WI38 (cell line): ENCODE data around the gene CGB5.
"Not testable (repeated sequence)": the region's sequence is repeated elsewhere in the genome, so short reads cannot be mapped to it uniquely, and the experiment has no call there.

ENCODE experiments used
- H3K4me3 ChIP-seq: 2 replicates; pipeline ENCODE4 v1.5.1; 2011; ENCODE audit warnings: low read depth, mild to moderate bottlenecking, control low read depth, low read length
- CTCF ChIP-seq: IDR thresholded peaks from 2 replicates; pipeline ENCODE4 v1.5.1; 2012; ENCODE audit warnings: low read depth, mild to moderate bottlenecking, control low read depth, low read length

The CGB5 gene

GRCh38 chr19:49017666-49018351 is 25.8 kb upstream of the CGB5 start:
- peak; percentile 24 for TF ChIP-seq CTCF
- peak overlapping the region; percentile 54 for H3K4me3 ChIP-seq

- peak overlapping the region; percentile 54 for H3K4me3 ChIP-seq
Observed at GRCh38 chr19:49018388-49019241, 25.0 kb upstream of the CGB5 start.

- peak overlapping the region; percentile 46 for H3K4me3 ChIP-seq
Observed at GRCh38 chr19:49019242-49019932, 24.3 kb upstream of the CGB5 start.

GRCh38 chr19:49020342-49020741 is 23.3 kb upstream of the CGB5 start:
- no peak overlapping the region for H3K4me3 ChIP-seq
- no peak for TF ChIP-seq CTCF

More at GRCh38 chr19:49019242-49019932, 24.3 kb upstream of the CGB5 start:
- no peak for TF ChIP-seq CTCF

GRCh38 chr19:49020931-49021895 is 22.4 kb upstream of the CGB5 start:
- no peak for TF ChIP-seq CTCF
- H3K4me3 ChIP-seq = no peak overlapping the region

GRCh38 chr19:49022116-49022515 is 21.5 kb upstream of the CGB5 start:
- no peak overlapping the region for H3K4me3 ChIP-seq
- no peak for TF ChIP-seq CTCF

GRCh38 chr19:49024233-49024632 is 19.4 kb upstream of the CGB5 start, which contains the start of gene CGB3:
CGB3 (minus strand) TSS chr19:49024333; CDS start chr19:49023971, 362 bp downstream.
- not testable (repeated sequence) for H3K4me3 ChIP-seq

GRCh38 chr19:49025088-49025487 is 18.6 kb upstream of the CGB5 start:
- H3K4me3 ChIP-seq = not testable (repeated sequence)

- H3K4me3 ChIP-seq = not testable (repeated sequence)
Observed at GRCh38 chr19:49025599-49025998, 18.0 kb upstream of the CGB5 start.

GRCh38 chr19:49028686-49029085 is 15.0 kb upstream of the CGB5 start:
- not testable (repeated sequence) for H3K4me3 ChIP-seq

- not testable (repeated sequence) for H3K4me3 ChIP-seq
Observed at GRCh38 chr19:49029749-49030148, 13.9 kb upstream of the CGB5 start.

- not testable (repeated sequence) for H3K4me3 ChIP-seq
Observed at GRCh38 chr19:49030323-49030722, 13.3 kb upstream of the CGB5 start.
